ENCODE results near the gene MMP2.

Gene MMP2

DNA sequence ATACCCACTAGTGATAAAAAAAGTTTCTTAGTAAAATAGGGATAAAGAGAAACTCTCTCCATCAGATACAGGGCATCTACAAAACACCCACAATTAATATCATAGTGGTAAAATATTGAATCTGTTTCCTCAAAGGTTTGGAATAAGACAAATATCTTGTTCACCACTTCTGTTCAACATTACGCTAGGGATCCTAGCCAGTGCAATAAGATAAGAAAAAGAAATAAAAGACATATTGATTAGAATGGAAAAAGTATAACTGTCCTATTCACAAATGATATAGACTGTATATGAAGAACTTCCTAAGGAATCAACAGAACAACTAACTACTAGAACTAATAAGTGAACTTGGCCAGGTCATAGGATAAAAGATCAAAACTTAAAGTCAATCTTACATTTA lies 42.8 kb downstream of the MMP2 start:
- no peak for DNase-seq (ENCODE audit: low read depth)
- no peak for TF ChIP-seq CTCF (IDR thresholded peaks at IDR 0.05; ENCODE audit: control insufficient read depth, insufficient read depth, low read depth, low read length, missing control alignments)
- no peak overlapping the region for H3K4me3 ChIP-seq (ENCODE audit: control insufficient read depth, low read depth, low read length)

- TF ChIP-seq CTCF (IDR thresholded peaks at IDR 0.05; ENCODE audit: control insufficient read depth, insufficient read depth, low read depth, low read length, missing control alignments), result no peak
- DNase-seq (ENCODE audit: low read depth), result no peak
- H3K4me3 ChIP-seq (ENCODE audit: control insufficient read depth, low read depth, low read length), result no peak overlapping the region
These were observed 47.4 kb downstream of the MMP2 start for GRCh38 chr16:55526441-55526840.

GRCh38 chr16:55527885-55528284 lies 48.9 kb downstream of the MMP2 start:
- H3K4me3 ChIP-seq (ENCODE audit: control insufficient read depth, low read depth, low read length), result no peak overlapping the region
- DNase-seq (ENCODE audit: low read depth), result no peak
- no peak for TF ChIP-seq CTCF (IDR thresholded peaks at IDR 0.05; ENCODE audit: control insufficient read depth, insufficient read depth, low read depth, low read length, missing control alignments)

- DNase-seq (ENCODE audit: low read depth), result peak; percentile 28
- TF ChIP-seq CTCF (IDR thresholded peaks at IDR 0.05; ENCODE audit: control insufficient read depth, insufficient read depth, low read depth, low read length, missing control alignments), result no peak
- no peak overlapping the region for H3K4me3 ChIP-seq (ENCODE audit: control insufficient read depth, low read depth, low read length)
These were observed 50.0 kb downstream of the MMP2 start for GRCh38 chr16:55529018-55529417.

DNA sequence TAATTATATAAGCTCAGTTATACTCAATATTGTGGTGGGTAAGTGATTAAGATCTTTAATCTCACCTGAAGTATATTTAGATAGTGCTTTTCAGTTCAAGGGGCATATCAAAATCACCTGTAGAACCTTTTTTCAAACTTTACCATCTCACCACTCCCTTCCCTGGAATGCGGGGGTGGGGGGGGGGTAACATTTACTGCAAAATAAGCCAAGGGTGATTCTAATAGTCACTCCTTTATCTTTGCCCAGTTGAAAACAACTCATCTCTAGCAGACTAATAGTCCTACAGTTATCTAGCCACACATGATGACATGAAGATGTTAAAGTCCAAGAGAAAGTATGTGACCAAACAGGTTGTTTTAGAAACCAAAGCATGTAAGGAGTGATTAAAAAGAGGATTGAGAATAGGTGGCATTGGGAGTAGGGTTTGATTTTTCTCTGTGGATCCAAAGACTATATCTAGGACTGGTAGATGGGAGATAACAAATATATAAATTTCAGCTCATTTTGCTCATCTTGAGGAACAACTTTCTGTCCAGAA lies 51.4 kb downstream of the MMP2 start:
- no peak for TF ChIP-seq CTCF (IDR thresholded peaks at IDR 0.05; ENCODE audit: control insufficient read depth, insufficient read depth, low read depth, low read length, missing control alignments)
- H3K4me3 ChIP-seq (ENCODE audit: control insufficient read depth, low read depth, low read length), result no peak overlapping the region
- DNase-seq (ENCODE audit: low read depth), result no peak

DNA sequence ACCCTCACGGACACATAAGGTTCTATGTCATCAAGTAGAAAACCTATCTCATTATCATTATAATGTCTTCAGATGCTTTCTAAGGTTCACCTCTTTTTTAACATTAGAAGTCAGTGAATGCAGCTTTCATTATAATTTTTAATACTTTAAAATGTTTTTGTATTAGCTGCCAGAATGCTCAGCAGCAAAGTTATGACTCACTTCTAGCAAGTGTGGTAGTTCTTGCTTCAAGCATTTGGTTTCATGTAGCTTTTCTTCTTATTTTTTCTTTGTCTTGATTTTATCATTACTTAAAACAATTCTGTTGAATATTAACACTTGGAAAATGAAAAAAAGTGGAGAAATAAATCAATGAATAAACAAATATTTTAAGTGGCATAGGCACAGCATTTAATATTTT lies 53.2 kb downstream of the MMP2 start:
- DNase-seq (ENCODE audit: low read depth), result no peak

More for the DNA sequence above, 53.2 kb downstream of the MMP2 start:
- TF ChIP-seq CTCF (IDR thresholded peaks at IDR 0.05; ENCODE audit: control insufficient read depth, insufficient read depth, low read depth, low read length, missing control alignments), result no peak
- H3K4me3 ChIP-seq (ENCODE audit: control insufficient read depth, low read depth, low read length), result no peak overlapping the region

Measured in AG09309 (cell line).